PFSK-1 (cell line): ENCODE data around the gene LHB.

Experiments
- FOXP2 ChIP-seq: optimal IDR thresholded peaks from 2 replicates; pipeline ENCODE3; 2011; ENCODE audit warnings: borderline replicate concordance, control low read depth, inconsistent platforms; ENCODE audit not compliant: insufficient read depth; ENCODE audit errors: extremely low read length, extremely low read depth
- POLR2AphosphoS5 ChIP-seq: IDR thresholded peaks from 2 replicates; pipeline ENCODE4 v1.6.1; 2012; ENCODE audit warnings: low read depth, mild to moderate bottlenecking, control low read depth, low read length, moderate library complexity
- REST ChIP-seq, 2 experiments: IDR thresholded peaks; 2 replicates each; pipeline versions ENCODE4 v1.6.1 to v1.8.0; 2011 to 2012; ENCODE audit warnings: low read depth in 2 of 2, low read length in 2 of 2, control low read depth in 1 of 2, inconsistent platforms in 1 of 2, mild to moderate bottlenecking in 1 of 2, moderate library complexity in 1 of 2; ENCODE audit not compliant: insufficient read depth in 1 of 2
- SIN3A ChIP-seq: IDR thresholded peaks from 2 replicates; pipeline ENCODE4 v1.6.1; 2012; ENCODE audit warnings: mild to moderate bottlenecking, low read length, moderate library complexity, borderline replicate concordance; ENCODE audit not compliant: insufficient read depth
- TAF1 ChIP-seq: IDR thresholded peaks from 2 replicates; pipeline ENCODE4 v1.6.1; 2012; ENCODE audit warnings: low read length, control low read depth, borderline replicate concordance; ENCODE audit not compliant: insufficient read depth

- TF ChIP-seq POLR2AphosphoS5 (no peak), SIN3A (no peak), REST (IDR thresholded peaks at IDR 0.05; ENCODE audit: insufficient read depth in 1 of 2, low read depth in 2 of 2, low read length in 2 of 2) (no peak), FOXP2 (no peak), TAF1 (no peak)
These were observed 47.2 kb upstream of the LHB start for GRCh38 chr19:49064029-49064629.
